NCI-H82 (cell line): ENCODE data around the gene PRKAG2.
A peak's percentile ranks its signal among the peaks of the same experiment; 100 is the strongest.
"Not testable (repeated sequence)": the region's sequence is repeated elsewhere in the genome, so short reads cannot be mapped to it uniquely, and the experiment has no call there.

Source experiments
- DNase-seq: peaks from one replicate; lab custom pipeline; 2025; lab: John Stamatoyannopoulos, UW

Gene PRKAG2

GRCh38 chr7:151786241-151786640, 90.7 kb downstream of the PRKAG2 start:
- no peak for DNase-seq

GRCh38 chr7:151785681-151785965, 91.3 kb downstream of the PRKAG2 start:
- no peak for DNase-seq

DNA sequence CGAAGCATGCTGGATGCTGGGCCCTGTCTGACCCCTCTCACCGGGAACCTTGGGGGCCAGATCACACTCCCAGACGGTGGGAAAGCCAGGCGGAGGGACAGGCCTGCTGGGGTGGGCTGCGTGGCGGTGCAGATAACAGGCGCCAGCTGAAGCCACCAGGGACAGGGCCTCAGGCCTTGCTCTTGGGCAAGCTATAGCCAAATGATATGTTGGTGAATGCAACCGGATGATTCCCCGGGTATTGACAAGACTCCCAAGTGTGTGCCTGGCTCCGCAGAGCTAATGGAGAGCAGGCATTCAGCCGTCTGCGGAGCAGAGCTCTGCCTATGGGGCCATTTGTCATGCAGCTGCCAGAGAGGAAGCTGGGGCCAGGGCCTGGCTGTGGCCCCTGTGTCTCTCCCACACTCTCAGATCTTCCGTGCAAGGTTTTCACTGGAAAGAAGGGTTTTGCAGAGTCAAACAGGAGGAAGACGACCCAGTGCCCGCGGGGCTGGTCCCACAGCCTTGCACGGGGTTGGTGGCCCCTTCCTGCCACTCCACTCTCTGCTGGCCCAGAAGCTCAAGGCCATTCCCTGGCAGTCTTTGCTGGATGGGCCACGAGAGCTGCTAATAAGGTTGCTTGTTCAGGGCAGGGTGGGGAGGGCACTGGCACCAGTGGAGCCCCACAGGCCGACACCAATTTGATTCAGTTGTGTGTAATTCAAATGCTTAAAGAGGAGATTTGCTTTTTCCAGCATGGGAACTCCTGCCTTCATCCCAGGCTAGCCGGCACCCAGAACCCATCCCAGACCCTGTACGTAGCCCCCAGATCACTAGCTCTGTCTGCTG, 91.8 kb downstream of the PRKAG2 start:
- no peak for DNase-seq

GRCh38 chr7:151783958-151784575, 92.8 kb downstream of the PRKAG2 start:
- DNase-seq = no peak

DNA sequence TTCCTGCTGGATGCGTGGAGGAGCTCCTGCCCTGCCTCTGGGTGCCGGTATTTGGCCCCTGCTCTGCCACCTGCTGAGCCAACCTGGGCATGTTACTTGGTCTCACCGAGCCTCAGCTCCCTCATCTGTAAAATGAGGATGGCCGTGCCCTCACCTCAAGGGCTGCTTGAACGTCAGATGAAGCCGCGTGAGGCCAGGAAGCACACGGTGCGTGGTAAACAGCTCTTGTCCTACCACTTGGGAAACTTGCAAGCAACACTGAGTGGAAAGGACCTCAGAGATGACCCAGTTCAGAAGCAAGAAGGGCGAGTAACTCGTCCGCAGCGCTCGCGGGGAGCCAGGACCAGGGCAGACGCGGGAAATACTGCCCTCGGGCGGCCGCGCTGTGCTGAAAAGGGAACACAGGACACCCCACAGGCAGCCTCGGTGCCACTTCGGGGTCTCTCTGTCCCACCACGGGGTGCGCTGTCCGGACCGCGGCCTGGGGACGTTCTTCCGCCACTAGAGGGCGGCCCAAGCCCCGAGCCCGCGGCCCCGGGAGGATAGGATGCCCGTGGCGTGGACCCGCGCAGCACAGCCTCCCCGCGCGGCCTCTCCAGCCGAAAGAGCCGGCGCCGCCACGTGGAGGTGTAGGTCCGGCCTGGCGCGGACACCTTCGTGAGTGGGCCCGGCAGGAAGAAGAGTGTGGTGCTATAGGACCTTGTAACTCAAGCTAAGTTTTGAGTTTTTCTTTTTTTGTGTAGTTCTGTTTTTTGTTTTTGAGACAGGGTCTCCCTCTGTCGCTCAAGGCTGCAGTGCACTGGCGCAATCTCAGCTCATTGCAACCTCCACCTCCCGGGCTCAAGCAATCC, 94.1 kb downstream of the PRKAG2 start:
- DNase-seq = peak; percentile 63

DNA sequence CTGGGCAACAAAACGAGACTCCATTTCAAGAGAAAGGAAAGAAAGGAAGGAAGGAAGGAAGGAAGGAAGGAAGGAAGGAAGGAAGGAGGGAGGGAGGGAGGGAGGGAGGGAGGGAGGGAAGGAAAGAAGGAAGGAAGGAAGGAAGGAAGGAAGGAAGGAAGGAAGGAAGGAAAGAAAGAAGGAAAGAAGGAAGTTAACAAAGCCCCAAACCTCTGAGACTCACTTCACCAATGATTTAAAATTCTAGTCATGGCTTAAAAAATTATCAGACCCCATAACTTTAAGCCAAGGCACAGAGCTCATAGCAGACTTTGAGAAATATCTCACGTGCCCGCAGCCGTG, 94.7 kb downstream of the PRKAG2 start:
- DNase-seq = not testable (repeated sequence)

DNA sequence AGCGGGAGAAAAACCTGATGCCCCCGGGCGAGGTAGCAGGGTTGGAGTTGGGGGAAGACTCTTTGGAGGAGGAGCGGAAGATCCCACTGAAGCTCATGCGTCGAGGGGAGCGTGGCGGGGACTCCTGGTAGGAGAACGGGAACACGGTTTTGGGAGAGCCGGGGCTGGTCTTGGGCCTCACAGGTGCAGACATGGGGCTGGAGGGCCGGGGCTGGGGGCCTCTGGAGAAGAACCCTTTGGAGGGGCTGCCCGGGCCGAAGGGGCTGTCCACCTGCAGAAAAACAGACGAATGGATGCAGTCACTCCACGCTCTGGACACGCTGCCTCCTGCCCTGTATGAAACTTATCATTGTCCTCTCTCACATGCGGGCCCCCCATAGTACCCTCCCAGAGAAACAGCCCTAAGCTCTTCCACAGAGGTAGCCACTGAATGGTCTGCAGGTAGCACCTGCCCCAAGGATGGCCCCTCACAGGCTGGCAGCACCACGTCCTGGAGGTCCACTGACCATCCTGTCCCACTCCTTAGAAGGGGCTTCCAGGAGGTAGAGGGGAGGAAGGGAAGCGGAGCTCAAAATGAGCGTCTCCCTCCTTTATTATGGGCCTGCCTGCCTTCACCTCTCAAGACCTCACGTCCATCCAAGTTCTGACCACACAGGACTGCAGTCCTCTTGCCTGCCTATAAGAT, 95.6 kb downstream of the PRKAG2 start:
- no peak for DNase-seq

DNA sequence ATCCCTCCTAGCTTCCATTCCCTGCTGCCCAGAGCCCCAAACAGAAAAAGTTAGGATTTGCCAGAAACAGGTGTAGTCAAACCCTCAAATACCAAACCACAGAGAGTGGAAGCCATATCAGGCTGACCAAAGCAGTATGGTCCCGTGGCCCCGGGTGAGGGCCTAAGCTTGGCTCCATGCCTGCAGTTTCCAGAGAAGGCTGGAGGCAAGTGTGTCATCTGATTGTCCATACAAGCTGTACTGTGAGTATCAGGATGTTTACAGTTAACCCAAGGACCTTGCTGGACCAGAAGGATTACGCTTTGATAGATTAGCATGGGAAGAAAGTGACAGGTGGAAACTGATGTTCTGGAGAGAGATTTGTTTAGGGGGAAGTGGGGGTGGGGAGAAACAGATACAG, 96.3 kb downstream of the PRKAG2 start:
- peak; percentile 19 for DNase-seq

GRCh38 chr7:151779678-151780077, 97.2 kb downstream of the PRKAG2 start:
- DNase-seq = no peak

- no peak for DNase-seq
Observed at GRCh38 chr7:151779255-151779654, 97.7 kb downstream of the PRKAG2 start.

- DNase-seq = no peak
Observed at GRCh38 chr7:151777908-151778670, 98.8 kb downstream of the PRKAG2 start.

DNA sequence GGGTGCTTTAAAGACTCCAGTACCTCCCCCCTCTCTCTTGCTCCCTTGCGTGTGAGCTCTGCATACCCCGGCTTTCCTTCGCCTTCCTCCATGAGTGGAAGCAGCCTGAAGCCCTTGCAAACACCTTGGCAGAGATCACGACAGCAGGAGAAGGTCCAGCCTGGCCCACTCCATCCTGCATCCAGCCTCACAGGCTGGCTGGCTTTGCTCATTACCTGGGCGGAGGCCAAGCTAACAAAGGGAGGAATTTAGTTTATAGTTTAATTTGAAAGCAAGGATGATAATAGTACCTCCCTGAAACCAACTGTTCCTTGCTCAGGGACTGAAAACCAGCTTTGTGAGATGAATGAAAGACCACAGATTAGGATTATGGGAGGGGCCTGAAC, 99.4 kb downstream of the PRKAG2 start:
- no peak for DNase-seq

GRCh38 chr7:151776876-151777494, 99.9 kb downstream of the PRKAG2 start:
- DNase-seq = no peak

GRCh38 chr7:151776446-151776845, 100.5 kb downstream of the PRKAG2 start:
- no peak for DNase-seq

DNA sequence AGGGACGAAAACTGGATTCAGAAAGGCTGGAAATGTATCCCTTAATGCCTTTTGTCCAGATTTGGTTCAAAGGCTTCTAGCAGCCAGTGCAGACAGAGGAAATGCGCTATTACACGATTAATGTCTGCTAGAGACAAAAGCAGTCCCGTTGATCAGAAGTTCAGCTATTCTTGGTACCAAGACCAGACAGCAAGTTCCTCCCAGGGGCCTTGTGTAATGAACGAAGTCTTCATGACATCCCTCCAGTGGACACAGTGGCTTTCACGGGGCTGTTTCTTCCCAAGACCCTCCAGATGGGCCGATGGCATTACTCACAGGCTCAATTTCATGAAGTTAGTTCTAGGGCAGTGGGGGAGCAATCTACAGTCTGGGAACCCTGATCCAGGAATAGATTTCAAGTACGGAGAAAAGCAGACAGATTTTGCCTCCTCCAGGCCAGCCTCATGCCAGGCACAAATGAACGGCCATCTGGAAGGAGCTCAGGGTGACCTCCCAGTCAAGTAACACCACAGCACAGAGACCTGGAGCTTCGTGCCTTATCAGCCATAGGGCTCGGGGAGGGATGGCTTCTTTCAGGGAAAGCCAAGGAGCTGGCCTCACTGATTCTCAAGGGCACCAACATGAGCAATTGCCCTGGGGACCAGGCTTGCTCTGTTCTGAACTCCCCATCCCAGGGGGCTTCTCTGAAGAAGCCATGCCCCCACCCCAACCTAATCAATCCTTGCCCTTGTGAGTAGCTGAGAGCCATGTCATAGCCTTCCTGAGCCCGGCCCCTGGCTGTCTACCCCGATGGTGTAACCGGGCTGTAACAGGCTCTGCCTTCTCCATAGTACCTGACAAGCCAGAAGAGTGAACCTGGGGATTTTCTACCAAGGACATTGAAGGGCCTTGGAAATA, 101.1 kb downstream of the PRKAG2 start:
- no peak for DNase-seq

- DNase-seq = no peak
Observed at GRCh38 chr7:151774951-151775350, 102.0 kb downstream of the PRKAG2 start.

- no peak for DNase-seq
Observed at GRCh38 chr7:151773797-151774196, 103.1 kb downstream of the PRKAG2 start.

DNA sequence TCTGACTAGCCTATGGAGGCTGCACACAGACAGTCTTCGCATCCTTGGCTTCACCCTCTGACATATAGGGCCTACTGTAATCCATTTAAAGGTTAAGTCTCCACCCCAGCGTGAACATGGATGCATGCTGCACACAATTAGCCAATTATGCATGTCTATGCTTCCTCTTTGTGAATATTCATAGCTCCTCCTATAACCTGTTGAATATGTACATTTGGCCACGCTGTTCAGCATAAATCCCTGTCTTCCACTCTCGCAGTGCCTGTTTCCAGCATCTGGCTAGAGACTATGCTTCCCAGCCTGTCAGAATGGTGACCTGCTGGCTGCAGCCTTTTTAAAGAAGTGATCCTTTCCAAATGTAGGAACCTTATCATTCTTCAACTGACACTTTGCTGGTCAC, 106.7 kb downstream of the PRKAG2 start:
- peak; percentile 41 for DNase-seq

DNA sequence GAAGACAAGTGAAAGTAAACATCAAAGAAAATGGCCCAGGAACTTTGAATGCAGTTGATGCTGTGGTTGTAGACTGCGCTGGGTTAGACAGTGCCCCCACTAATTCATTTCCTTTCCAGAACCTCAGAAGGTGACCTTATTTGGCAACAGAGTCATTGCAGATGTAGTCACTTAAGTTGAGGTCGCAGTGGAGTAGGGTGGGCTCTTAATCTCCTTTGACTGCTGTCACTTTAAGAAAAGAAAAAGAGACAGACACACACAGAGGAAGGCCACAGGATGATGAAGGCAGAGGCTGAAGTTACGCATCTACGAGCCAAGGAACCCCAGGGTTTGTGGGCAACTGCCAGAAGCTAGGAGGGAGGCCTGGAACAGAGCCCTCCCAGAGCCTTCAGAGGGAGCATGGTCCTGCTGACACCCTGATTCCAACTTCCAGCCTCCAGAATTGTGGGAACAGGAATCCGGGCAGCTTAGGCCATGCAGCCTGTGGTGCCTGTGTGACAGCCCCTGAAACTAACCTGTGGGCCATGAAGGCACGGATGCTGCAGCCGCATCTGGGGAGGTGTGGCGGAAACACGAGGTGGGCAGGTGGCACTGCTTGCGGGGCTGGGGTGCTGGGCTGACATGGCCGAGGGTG, 107.6 kb downstream of the PRKAG2 start:
- no peak for DNase-seq

GRCh38 chr7:151768805-151769187, 108.1 kb downstream of the PRKAG2 start:
- DNase-seq = no peak
